Lung (tissue), 12 donors: Measurements from ENCODE around the gene ROCK2. TPM values are rescaled to one million over a fixed set of nuclear protein-coding genes. Genes with fewer than 3 reads are reported as not detected.

ENCODE experiments used
- ATAC-seq: fragments of 200-7000 bp; cut with Tn5 transposase; one replicate; pipeline ENCODE4 v1.9.1; 2020; ENCODE audit warnings: moderate number of reproducible peaks; ENCODE audit not compliant: insufficient read depth, low FRiP score
- DNase-seq, 3 donors: peaks; one replicate each; pipeline ENCODE4 v3.0.0-alpha.2; 2013 to 2017
- H3K27ac ChIP-seq, 2 donors: one replicate each; pipeline ENCODE4 v1.5.1; 2013; ENCODE audit warnings: mild to moderate bottlenecking in 2 of 2, moderate library complexity in 2 of 2, control low read depth in 1 of 2, inconsistent platforms in 1 of 2, low read depth in 1 of 2, low read length in 1 of 2
- H3K27me3 ChIP-seq, 3 donors: one replicate each; pipeline ENCODE4 v1.5.1; 2013; ENCODE audit warnings: low read length in 2 of 3; ENCODE audit not compliant: control insufficient read depth in 3 of 3, insufficient read depth in 3 of 3
- H3K36me3 ChIP-seq, 4 donors: one replicate each; pipeline ENCODE4 v1.5.1; 2013; ENCODE audit warnings: low read length in 4 of 4, mild to moderate bottlenecking in 1 of 4, moderate library complexity in 1 of 4; ENCODE audit not compliant: control insufficient read depth in 4 of 4, insufficient read depth in 4 of 4
- H3K4me1 ChIP-seq, 5 donors: one replicate each; pipeline ENCODE4 v1.5.1; 2013; ENCODE audit warnings: low read length in 5 of 5, mild to moderate bottlenecking in 2 of 5, moderate library complexity in 1 of 5; ENCODE audit not compliant: control insufficient read depth in 5 of 5, insufficient read depth in 5 of 5
- H3K4me3 ChIP-seq: one replicate; pipeline ENCODE4 v1.5.1; 2013; ENCODE audit warnings: mild to moderate bottlenecking, control low read depth, moderate library complexity
- H3K9ac ChIP-seq, 2 donors: one replicate each; pipeline ENCODE4 v1.5.1; 2013; ENCODE audit warnings: low read length in 2 of 2, control low read depth in 1 of 2; ENCODE audit not compliant: insufficient read depth in 1 of 2
- H3K9me3 ChIP-seq, 4 donors: one replicate each; pipeline ENCODE4 v1.5.1; 2013; ENCODE audit warnings: low read length in 3 of 4, mild to moderate bottlenecking in 1 of 4, moderate library complexity in 1 of 4; ENCODE audit not compliant: control insufficient read depth in 4 of 4, insufficient read depth in 3 of 4
- WGBS, 2 donors: extraction: QIAGEN DNeasy Blood & Tissue Kit; methylation state at CpG; one replicate each; pipeline ENCODE4 v1.1.7; 2013; 5-methylcytosine and 5-hydroxymethylcytosine counted together
- polyA plus RNA-seq, 2 donors: library from polyadenylated mRNA; stranded (reverse); fragments of 200-250 nt; gene quantifications; one replicate each; pipeline ENCODE4 v1.2.1, GENCODE V29; 2013
- total RNA-seq, 2 donors: library from RNA; depleted of rRNA in 1 of 2; stranded (reverse); fragments of >200 nt in 1 of 2; gene quantifications; one replicate each; pipeline ENCODE4 v1.2.1, GENCODE V29; 2014 to 2021
- TF ChIP-seq, protein P1 (sequence below): IDR thresholded peaks from 2 replicates; pipeline ENCODE4 v1.5.1; 2012; ENCODE audit warnings: mild to moderate bottlenecking; ENCODE audit errors: control extremely low read depth, extremely low read depth
- donor health status: control.
- donor health status: control.
- donor health status: Bipolar disorder and iron deficiency.
- donor health status: healthy.
- donor health status: DM: yes; HTN: yes; CAD: no.

The ROCK2 gene
- total and polyA plus RNA-seq, 4 donors: 8.0 to 103 (median 28.7) TPM

GRCh38 chr2:11390399-11390658 is 45.9 kb upstream of the ROCK2 start:
- no peaks in the 10 kb centered on the region for H3K36me3 ChIP-seq
- TF ChIP-seq, protein P1, sequence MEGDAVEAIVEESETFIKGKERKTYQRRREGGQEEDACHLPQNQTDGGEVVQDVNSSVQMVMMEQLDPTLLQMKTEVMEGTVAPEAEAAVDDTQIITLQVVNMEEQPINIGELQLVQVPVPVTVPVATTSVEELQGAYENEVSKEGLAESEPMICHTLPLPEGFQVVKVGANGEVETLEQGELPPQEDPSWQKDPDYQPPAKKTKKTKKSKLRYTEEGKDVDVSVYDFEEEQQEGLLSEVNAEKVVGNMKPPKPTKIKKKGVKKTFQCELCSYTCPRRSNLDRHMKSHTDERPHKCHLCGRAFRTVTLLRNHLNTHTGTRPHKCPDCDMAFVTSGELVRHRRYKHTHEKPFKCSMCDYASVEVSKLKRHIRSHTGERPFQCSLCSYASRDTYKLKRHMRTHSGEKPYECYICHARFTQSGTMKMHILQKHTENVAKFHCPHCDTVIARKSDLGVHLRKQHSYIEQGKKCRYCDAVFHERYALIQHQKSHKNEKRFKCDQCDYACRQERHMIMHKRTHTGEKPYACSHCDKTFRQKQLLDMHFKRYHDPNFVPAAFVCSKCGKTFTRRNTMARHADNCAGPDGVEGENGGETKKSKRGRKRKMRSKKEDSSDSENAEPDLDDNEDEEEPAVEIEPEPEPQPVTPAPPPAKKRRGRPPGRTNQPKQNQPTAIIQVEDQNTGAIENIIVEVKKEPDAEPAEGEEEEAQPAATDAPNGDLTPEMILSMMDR: no peak
- no peak for DNase-seq
- WGBS, 2 donors: 72% methylated on average over 5 of the region's 5 CpGs
- H3K4me3 ChIP-seq: no peak overlapping the region
- no peak overlapping the region for H3K9ac ChIP-seq
- no peaks in the 10 kb centered on the region for H3K9me3 ChIP-seq
- H3K27me3 ChIP-seq: no peaks in the 10 kb centered on the region
- H3K27ac ChIP-seq: peak overlapping the region in 1 of 2 donors; percentile 35
- ATAC-seq: no peak
- H3K4me1 ChIP-seq: peaks cover 0 to 36% (median 19%) of the 10 kb centered on the region in 5 donors

DNA sequence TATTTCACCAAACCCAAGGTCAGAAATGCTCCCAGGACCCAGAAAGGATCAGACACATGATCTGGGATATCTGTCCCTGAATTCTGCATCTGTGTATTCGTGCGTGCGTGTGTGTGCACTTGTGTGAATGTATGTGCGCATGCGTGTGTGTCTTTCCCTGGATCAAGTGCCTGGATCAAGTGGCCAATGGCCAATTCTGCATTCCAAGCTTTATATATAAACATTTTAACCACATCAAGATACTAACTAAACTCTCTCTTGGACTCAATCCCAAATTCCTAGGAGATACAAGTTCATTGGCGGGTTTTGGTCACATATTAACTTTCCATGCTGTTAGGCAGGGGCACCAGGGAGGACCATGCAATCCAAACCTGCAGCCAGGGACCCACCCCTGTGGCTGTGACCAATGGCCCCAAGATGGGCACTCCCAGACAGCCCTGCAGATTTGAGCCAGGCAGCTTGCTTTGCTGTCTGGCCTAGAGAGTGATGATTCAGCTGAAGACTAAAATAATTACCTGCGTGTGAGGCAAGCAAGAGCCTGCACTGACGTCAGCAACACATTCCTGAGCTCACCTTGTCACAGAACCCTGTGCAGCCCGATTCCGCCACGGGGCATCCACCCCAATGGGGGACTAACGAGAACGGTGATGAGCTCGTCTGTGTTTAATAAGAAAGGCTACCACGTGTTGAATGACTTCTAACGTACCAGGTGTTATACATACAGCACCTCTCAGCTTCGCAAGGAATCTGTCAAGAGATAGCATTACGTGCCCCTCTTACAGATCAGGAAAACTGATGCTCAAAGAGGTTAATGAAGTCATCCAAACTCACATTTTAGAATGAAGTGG is 45.3 kb upstream of the ROCK2 start:
- peak overlapping the region in 1 of 2 donors; percentile 62 for H3K27ac ChIP-seq
- TF ChIP-seq, protein P1: no peak

GRCh38 chr2:11389052-11389420 is 44.6 kb upstream of the ROCK2 start:
- no peaks in the 10 kb centered on the region for H3K36me3 ChIP-seq
- peaks cover 0 to 35% (median 18%) of the 10 kb centered on the region in 5 donors for H3K4me1 ChIP-seq
- WGBS, 2 donors: 76 to 83% methylated on average over 6 of the region's 6 CpGs
- no peak for ATAC-seq
- TF ChIP-seq, protein P1: no peak
- no peak for DNase-seq
- no peaks in the 10 kb centered on the region for H3K27me3 ChIP-seq
- no peak overlapping the region for H3K4me3 ChIP-seq
- no peaks in the 10 kb centered on the region for H3K9me3 ChIP-seq
- H3K9ac ChIP-seq: no peak overlapping the region
- peak overlapping the region in 1 of 2 donors; percentile 62 for H3K27ac ChIP-seq

More for the DNA sequence above, 45.3 kb upstream of the ROCK2 start:
- ATAC-seq: peak; percentile 24
- no peaks in the 10 kb centered on the region for H3K36me3 ChIP-seq
- WGBS, 2 donors: 57 to 77% methylated on average over 18 of the region's 18 CpGs
- no peak overlapping the region for H3K4me3 ChIP-seq
- peak; percentile 91 to 98 (median 98) for DNase-seq
- no peaks in the 10 kb centered on the region for H3K9me3 ChIP-seq
- no peak overlapping the region for H3K9ac ChIP-seq
- peaks cover 0 to 36% (median 18%) of the 10 kb centered on the region in 5 donors for H3K4me1 ChIP-seq
- H3K27me3 ChIP-seq: no peaks in the 10 kb centered on the region
